ENCODE data around the gene SEPHS1.
"Not testable (repeated sequence)": the region's sequence is repeated elsewhere in the genome, so short reads cannot be mapped to it uniquely, and the experiment has no call there.

SEPHS1 gene

GRCh38 chr10:13294784-13295183 lies 53.3 kb downstream of the SEPHS1 start:
- Histone ChIP-seq H3K27ac (no peak overlapping the region), H3K4me3 (ENCODE audit: low read depth, low read length) (no peak overlapping the region), H3K4me1 (no peaks in the 10 kb centered on the region), H3K79me2 (no peaks in the 10 kb centered on the region), H3K4me2 (ENCODE audit: low read length) (no peak overlapping the region), H3K9me3 (ENCODE audit: control insufficient read depth, low read length) (no peaks in the 10 kb centered on the region), H3K27me3 (ENCODE audit: control insufficient read depth, insufficient read depth, low read length) (no peaks in the 10 kb centered on the region), H3K36me3 (ENCODE audit: control insufficient read depth, insufficient read depth, low read length) (no peaks in the 10 kb centered on the region), H2AFZ (no peak overlapping the region), H3K9ac (no peak overlapping the region)
- no peak for TF ChIP-seq CTCF (IDR thresholded peaks at IDR 0.05)

- no peak overlapping the region for H3K9ac ChIP-seq
- no peaks in the 10 kb centered on the region for H3K36me3 ChIP-seq (ENCODE audit: control insufficient read depth, insufficient read depth, low read length)
- no peak overlapping the region for H3K4me2 ChIP-seq (ENCODE audit: low read length)
- H3K4me1 ChIP-seq, result no peaks in the 10 kb centered on the region
- H3K27ac ChIP-seq, result no peak overlapping the region
- no peaks in the 10 kb centered on the region for H3K9me3 ChIP-seq (ENCODE audit: control insufficient read depth, low read length)
- H3K27me3 ChIP-seq (ENCODE audit: control insufficient read depth, insufficient read depth, low read length), result no peaks in the 10 kb centered on the region
- no peak for TF ChIP-seq CTCF (IDR thresholded peaks at IDR 0.05)
- no peak overlapping the region for H2AFZ ChIP-seq
- no peaks in the 10 kb centered on the region for H3K79me2 ChIP-seq
- H3K4me3 ChIP-seq (ENCODE audit: low read depth, low read length), result no peak overlapping the region
These were observed 56.0 kb downstream of the SEPHS1 start for GRCh38 chr10:13291821-13292773.

- no peak for TF ChIP-seq CTCF (IDR thresholded peaks at IDR 0.05)
- H2AFZ ChIP-seq, result no peak overlapping the region
- no peak overlapping the region for H3K4me2 ChIP-seq (ENCODE audit: low read length)
- H3K79me2 ChIP-seq, result no peaks in the 10 kb centered on the region
- H3K27ac ChIP-seq, result no peak overlapping the region
- no peaks in the 10 kb centered on the region for H3K4me1 ChIP-seq
- no peak overlapping the region for H3K4me3 ChIP-seq (ENCODE audit: low read depth, low read length)
- no peak overlapping the region for H3K9ac ChIP-seq
- H3K9me3 ChIP-seq (ENCODE audit: control insufficient read depth, low read length), result no peaks in the 10 kb centered on the region
- no peaks in the 10 kb centered on the region for H3K36me3 ChIP-seq (ENCODE audit: control insufficient read depth, insufficient read depth, low read length)
- no peaks in the 10 kb centered on the region for H3K27me3 ChIP-seq (ENCODE audit: control insufficient read depth, insufficient read depth, low read length)
These were observed 57.0 kb downstream of the SEPHS1 start for GRCh38 chr10:13291061-13291460.

GRCh38 chr10:13284050-13284449 lies 64.0 kb downstream of the SEPHS1 start:
- no peak for TF ChIP-seq CTCF (IDR thresholded peaks at IDR 0.05)
- no peaks in the 10 kb centered on the region for H3K4me1 ChIP-seq
- H3K9me3 ChIP-seq (ENCODE audit: control insufficient read depth, low read length), result no peaks in the 10 kb centered on the region
- no peaks in the 10 kb centered on the region for H3K79me2 ChIP-seq
- no peak overlapping the region for H3K27ac ChIP-seq
- H3K4me3 ChIP-seq (ENCODE audit: low read depth, low read length), result no peak overlapping the region
- no peaks in the 10 kb centered on the region for H3K27me3 ChIP-seq (ENCODE audit: control insufficient read depth, insufficient read depth, low read length)
- H3K4me2 ChIP-seq (ENCODE audit: low read length), result no peak overlapping the region
- H3K36me3 ChIP-seq (ENCODE audit: control insufficient read depth, insufficient read depth, low read length), result no peaks in the 10 kb centered on the region
- no peak overlapping the region for H2AFZ ChIP-seq
- no peak overlapping the region for H3K9ac ChIP-seq

GRCh38 chr10:13282348-13282747 lies 65.7 kb downstream of the SEPHS1 start:
- H2AFZ ChIP-seq; H3K4me3 ChIP-seq (ENCODE audit: low read depth, low read length); H3K9me3 ChIP-seq (ENCODE audit: control insufficient read depth, low read length); H3K36me3 ChIP-seq (ENCODE audit: control insufficient read depth, insufficient read depth, low read length); H3K27me3 ChIP-seq (ENCODE audit: control insufficient read depth, insufficient read depth, low read length); H3K27ac ChIP-seq; H3K79me2 ChIP-seq; H3K9ac ChIP-seq; H3K4me2 ChIP-seq (ENCODE audit: low read length); H3K4me1 ChIP-seq: not testable (repeated sequence)

All from parathyroid adenoma (tissue), 2 donors.